ENCODE data around the gene LHFPL6. TPM values are rescaled to one million over a fixed set of nuclear protein-coding genes. Genes with fewer than 3 reads are reported as not detected.
A peak's percentile ranks its signal among the peaks of the same experiment; 100 is the strongest.

The LHFPL6 gene
- total RNA-seq, 1 donor from 2014 or later = 63.7 TPM

DNA sequence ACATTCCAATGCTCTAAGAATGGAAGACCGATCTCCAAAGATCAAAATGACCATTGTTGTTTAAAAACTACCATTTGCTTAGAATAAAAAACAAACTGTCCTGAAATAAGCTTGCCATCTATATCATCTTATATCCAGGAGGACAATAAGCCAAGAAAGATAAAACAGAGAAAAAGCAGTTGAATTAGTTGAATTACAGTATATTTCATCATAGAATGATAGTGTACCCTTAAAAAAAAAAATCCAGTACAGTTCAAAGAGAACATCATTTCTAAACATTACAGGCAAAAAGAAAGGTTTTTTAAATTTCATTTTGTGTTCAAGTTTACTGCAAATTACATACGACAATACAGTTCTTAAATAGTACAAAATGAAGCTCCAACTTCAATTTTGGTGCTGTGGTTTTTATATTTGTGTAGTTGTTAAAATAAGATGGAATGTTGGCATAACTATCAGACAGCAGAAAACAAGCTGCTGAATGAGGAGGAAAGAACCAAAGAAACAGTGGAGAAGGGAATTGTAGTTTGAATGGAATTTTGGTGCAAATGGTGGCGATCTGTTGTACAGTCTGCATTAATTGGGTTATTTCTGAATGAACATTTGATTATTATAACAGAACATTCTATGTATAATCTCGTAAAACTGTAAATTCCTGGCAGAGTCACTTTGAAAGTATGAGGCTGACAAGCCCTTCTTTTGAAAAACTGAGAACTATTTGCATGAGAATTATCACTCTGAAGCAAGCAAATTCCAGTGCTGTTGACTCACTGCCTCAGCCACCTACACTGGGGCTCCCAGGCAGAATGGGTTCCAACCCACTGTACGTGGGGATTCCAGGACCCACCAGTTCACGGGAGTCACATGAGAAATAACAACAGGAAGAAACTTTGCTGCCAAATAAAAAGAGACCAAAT is 37.7 kb downstream of the LHFPL6 start:
- intact Hi-C loops (cut with DNase I) = no loop called here
- no peak for DNase-seq (ENCODE audit: missing footprints)
- no peak for ATAC-seq

DNA sequence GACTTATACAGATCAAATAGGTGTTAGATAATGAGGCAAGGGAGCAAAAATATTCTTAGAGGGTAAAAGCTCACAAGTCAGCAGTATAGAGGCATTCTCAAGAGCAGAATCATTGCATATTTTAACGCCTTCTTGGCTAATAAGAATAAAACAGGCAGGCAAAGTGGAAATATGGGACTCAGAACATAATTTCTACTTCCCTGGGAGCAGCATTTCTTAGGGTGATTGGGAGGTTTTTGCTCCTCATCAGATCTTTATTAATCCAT is 39.6 kb downstream of the LHFPL6 start:
- ATAC-seq (no peak), DNase-seq (ENCODE audit: missing footprints) (no peak)
- intact Hi-C loops (cut with DNase I) = no loop called here

DNA sequence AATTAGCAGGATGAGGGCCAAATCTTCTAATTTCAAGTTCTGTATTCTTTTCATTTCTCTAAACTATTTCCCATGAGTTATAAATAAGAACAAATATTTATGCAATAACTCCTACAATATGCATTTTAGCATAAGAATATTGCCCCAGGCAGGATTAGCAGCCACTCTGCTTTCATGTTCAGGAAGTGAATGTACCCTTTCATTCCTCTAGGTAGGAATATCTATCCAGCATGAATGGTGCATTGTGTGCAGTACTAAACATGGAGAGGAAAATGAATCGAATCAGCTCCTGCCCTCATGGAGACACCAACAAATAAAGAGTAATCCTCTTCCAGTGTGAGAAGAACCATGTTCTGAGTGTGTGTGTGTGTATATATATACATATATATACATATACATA is 41.0 kb downstream of the LHFPL6 start:
- ATAC-seq (no peak), DNase-seq (ENCODE audit: missing footprints) (no peak)
- intact Hi-C loops (cut with DNase I) = no loop called here

DNA sequence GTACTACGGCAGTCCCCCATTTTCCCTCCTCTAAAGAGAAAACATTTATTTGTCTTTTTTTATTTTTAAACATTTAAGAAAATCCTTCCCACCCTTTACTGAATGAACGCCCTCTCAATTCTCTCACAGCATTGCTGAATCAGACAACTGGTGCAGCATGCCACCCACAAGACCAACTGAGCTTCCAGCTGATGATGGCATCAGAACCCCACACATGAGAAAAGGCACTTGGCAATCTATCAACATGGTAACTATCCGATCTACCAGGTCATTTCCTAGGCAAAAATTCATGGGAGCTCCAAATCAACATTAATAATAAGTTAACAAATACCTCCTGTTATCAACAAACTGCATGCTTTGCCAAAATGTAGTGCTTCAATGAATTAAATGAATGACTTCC is 43.1 kb downstream of the LHFPL6 start:
- ATAC-seq (no peak), DNase-seq (ENCODE audit: missing footprints) (no peak)
- intact Hi-C loops (cut with DNase I) = no loop called here

DNA sequence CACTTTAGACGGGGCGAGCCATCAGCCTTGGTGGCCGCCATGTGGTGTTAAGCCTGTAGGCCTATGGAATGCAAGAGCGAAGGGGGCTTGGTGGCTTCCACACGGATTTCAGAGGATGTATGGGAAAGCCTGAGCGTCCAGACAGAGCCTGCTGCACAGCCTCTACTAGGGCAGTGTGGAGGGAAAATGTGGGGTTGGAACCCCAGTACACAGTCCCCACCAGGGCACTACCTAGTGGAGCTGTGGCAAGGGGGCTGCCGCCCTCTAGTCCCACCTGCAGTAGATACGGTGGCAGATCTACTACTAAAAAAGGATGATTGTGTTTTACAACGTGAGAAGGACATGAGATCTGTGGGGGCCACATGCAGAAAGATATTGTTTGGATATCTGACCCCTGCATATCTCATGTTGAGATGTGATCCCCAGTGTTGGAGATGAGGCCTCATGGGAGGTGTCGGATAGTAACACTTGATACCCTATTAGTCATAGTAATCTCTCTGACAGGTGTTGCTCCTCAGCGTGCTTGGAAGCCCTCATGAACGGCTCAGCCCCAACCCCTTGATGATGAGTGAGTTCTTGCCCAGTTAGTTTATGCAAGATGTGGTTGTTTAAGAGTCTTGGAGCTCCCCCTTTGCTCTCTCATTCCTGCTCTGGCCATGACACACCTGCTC is 45.6 kb downstream of the LHFPL6 start:
- peak; percentile 42 for ATAC-seq
- DNase-seq (ENCODE audit: missing footprints) = no peak
- intact Hi-C loops (cut with DNase I) = no loop called here

DNA sequence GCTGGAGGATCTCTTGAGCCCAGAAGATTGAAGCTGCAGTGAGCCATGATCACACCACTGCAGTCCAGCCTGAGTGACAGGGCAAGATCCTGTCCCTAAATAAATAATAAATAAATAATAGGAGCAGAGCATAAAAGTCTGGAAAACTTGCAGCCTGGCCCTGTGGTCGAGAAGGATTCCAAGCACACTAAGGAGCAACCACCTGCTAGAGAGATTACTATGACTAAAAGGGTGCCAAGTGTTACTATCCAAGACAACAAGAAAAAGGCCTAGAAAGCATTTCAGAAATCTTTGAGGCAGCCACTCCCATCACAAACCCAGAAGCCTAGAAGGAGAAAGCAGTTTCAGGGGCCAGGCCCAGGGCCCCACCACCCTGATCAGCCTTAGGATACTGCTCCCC is 46.1 kb downstream of the LHFPL6 start:
- DNase-seq (ENCODE audit: missing footprints) (no peak), ATAC-seq (peak; percentile 7)
- intact Hi-C loops (cut with DNase I) = no loop called here

DNA sequence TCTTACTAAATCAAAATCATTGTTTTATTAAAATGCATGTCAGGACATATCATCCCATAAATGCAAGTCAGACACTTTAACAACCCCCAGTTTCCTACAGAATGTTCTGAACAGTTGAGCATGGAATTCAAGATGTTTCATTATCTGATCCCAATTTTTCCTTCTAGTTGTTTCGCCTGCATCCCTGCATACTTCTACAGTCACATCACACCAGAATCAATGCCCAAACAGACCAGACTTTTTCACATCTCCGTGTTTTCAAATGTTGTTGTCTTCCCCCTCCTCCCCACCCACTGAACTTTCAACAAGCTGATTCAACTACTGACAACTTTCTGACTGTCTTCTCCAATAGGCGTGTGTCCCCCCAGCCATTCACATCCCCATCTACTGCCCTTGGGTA is 48.6 kb downstream of the LHFPL6 start:
- DNase-seq (ENCODE audit: missing footprints) (no peak), ATAC-seq (no peak)

DNA sequence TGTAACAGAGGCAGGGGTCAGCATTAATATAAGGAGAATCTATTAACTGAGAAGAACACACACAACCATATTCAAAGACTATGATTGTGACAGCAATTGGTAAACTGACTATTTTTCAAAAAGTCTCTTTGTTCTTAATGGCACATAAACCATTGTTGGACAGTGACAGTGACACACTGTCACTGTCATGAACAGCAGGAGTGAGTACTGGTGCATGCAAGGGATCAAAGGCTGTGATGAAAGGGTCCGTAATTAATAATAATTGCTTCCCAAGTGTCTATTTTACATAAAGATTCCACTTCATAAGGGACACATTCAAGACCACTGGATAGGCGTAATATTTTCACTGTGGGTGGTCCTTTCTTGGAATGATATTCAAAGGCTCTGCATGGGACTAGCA is 50.7 kb downstream of the LHFPL6 start:
- intact Hi-C loops (cut with DNase I) = no loop called here
- DNase-seq (ENCODE audit: missing footprints) (no peak), ATAC-seq (no peak)

More for the DNA sequence above, 48.6 kb downstream of the LHFPL6 start:
- intact Hi-C loops (cut with DNase I) = no loop called here

DNA sequence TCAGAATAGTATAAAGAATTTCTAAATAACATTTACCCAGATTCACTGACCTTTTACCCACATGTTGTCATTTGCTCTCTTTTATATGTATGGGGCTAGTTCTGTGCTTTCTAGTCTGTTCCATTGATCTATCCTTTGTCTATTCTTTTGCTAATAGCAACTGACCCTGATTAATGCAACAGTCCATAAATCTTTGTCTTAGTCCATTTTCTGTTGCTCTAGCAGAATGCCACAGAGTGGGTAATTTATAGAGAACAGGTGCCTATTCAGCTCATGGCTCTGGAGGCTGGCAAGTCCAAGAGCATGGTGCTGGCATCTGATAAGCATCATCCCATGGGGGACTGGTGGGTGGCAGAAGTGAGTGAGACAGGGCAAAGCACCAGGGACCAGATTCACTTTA is 52.1 kb downstream of the LHFPL6 start:
- ATAC-seq (no peak), DNase-seq (ENCODE audit: missing footprints) (no peak)
- intact Hi-C loops (cut with DNase I) = no loop called here

DNA sequence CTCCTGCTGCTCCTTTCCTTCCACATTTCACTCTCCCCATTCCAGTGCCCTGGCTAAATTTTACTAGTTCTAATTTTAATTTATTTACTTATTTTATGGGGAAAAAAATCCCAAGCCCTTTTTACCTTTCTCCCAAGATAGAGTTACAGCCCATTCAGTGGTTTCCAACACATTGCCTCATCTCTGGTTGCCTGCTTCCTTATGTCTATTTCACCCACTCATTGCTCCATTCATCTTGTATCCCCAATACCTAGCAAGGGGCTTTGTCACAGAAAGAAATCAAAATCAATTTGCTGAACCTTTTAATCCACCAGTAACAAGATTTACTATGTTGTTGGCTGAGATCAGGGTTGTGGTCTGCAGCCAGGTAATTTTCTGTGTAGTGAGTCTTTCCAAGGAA is 55.9 kb downstream of the LHFPL6 start:
- no peak for DNase-seq (ENCODE audit: missing footprints)
- no peak for ATAC-seq
- intact Hi-C loops (cut with DNase I) = no loop called here

DNA sequence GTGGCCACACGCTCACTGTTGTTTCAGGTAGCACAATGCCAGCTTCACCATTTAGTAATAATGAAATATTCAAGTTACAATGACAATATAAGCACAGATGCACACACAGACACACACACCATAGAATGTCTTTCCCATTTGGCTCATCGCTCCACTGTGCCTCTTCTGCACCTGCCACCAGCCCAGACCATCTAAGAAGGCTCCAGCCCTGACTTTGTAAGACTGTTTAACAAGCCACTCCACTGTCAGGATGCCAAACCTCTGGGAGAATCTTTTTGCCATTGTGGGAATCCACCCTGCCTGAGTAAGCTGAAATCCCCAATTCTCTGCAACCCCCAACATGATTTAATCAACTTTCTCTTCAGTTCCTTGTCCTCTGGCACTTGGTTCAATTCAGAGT is 60.6 kb downstream of the LHFPL6 start:
- intact Hi-C loops (cut with DNase I) = no loop called here
- DNase-seq (ENCODE audit: missing footprints) = no peak
- ATAC-seq = no peak

DNA sequence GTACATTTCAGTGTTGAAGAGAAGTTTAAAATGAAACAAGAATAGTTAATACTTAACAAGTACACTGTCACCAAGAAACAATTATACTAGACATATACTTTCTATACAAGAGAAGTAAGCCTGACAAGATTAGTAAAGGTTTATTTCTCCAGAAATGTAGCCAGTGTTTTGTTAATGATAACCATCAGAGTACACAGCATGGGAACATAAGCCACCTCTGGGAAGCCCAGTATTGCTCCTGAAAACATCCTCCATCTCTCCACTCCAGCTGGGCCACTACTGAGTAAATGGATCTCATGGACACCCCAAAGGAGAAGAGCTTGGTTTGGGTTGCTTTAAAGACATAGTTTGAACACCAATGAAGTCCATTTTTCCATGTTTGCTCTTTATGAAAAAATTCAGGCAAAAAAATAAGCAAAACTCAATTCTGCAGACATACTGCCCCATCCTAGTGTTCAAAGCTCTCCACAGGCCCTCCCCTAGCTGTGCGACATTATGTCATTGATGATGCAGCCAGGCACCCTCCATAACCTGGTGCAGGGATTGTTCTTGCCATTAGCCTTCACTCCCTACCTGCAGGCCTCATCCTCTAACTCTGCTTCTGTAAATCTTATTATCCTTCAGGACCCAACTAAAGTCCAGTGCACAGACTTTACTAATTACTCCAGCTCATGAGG is 61.9 kb downstream of the LHFPL6 start:
- ATAC-seq (no peak), DNase-seq (ENCODE audit: missing footprints) (no peak)
- intact Hi-C loops (cut with DNase I) = no loop called here

DNA sequence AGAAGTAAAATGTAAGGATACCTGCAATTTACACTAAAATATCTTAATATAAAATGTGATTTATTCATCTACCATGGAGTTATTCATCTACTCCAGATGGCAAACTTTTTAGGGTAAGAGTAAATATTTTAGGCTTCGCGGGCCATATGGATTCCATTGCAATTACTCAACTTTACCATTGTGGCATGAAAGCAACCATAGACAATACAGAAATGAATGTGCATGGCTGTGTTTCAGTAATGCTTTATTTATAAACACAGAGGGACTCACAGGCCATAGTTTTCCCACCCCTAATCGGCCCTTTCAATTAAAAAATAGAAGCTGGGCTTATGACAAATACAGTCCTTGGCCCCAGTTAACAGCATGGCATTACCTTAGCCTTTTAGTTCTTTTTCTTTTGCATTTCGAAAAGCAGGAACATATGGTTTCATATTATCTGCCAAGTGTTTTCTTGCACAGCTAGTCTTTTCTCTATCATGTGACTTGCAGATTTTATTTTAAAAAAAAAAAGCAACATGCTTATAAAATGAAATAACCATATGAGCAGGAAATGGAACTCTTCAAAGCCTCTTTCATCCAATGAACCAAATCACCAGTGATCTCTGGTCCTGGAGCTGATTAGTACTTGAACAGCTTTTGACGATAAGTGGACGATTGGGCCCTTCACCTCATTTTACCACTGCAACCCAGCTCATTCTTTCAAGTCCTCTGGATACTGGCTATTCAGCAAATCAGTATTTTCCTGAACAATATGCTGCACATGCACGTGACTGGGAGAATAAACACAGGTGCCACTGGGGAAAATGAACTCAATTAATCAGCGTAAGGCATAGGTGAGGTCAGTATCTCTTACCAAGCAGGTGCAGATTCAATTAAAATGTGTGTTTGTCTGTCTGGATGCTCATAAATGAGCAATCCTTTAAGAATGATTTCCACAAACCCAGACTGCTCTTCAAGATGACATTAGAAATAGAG is 63.9 kb downstream of the LHFPL6 start:
- no peak for ATAC-seq
- no peak for DNase-seq (ENCODE audit: missing footprints)
- intact Hi-C loops (cut with DNase I) = loop anchor here (5.0 kb wide), 1 partner anchor 43 kb away; no protein-coding TSS in a partner anchor

DNA sequence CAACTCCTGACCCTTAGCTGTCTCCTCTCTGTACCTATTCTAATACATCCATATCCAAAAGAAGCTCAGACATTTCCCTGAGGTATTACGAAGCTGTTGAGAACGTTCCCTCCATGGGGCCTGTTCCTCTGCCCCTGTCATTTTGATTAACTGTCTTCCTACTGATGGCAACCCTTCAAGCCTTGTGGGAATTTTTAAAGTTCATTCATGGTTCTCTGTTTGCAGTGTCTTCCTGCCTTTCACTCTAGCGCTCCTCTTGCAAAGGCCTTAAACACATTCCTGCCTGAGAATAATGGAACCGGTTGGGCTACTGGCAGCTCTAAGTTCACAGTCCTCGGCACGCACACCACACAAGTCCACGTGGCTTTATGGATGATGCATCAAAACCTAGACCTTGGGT is 66.1 kb downstream of the LHFPL6 start:
- intact Hi-C loops (cut with DNase I) = loop anchor here (5.0 kb wide), 1 partner anchor 45 kb away; no protein-coding TSS in a partner anchor
- no peak for ATAC-seq
- DNase-seq (ENCODE audit: missing footprints) = no peak

DNA sequence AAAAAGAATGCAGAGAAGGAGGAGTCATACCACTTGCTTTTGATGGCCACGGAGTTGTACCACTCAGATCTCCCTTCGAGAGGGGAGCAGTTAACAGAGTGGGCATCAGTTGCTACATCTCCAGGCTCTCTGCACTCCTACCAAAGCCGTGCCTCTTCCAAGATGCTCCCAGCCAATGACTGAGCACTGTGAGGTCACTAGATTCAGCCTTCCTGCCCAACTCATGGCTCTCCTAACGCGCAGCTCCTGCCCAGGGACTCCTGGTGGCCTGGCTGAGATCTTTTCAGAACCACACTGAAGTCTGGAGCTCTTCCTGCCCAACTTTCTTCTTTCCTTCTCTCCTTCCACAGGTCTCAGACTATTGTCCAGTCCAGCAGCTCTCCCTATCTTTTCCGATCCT is 66.7 kb downstream of the LHFPL6 start:
- no peak for DNase-seq (ENCODE audit: missing footprints)
- intact Hi-C loops (cut with DNase I) = loop anchor here (5.0 kb wide), 1 partner anchor 46 kb away; no protein-coding TSS in a partner anchor

DNA sequence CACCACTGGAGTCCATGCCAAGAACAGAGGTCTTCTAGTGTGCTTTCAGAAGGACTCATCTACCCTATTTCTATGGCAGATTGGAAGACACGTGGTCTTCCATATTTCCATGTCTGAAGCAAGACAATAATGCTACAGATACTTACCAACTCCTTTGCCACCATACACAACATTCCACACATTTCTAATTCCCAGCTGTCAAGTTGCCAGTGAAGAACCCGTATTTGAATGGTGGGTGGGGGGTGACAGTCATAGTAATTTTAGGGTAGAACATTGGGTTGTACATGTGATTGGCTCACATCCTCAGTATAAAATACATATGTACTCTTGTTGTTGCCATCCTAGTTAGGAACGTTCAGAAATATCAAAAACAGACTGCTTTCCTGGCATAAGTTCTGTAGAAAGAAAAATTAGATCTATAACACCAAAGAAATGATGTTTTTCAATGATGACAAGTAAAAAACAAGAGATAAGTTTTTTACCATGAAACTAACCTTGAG is 69.3 kb downstream of the LHFPL6 start:
- intact Hi-C loops (cut with DNase I) = no loop called here
- DNase-seq (ENCODE audit: missing footprints) (no peak), ATAC-seq (no peak)

More for the DNA sequence above, 66.7 kb downstream of the LHFPL6 start:
- no peak for ATAC-seq

DNA sequence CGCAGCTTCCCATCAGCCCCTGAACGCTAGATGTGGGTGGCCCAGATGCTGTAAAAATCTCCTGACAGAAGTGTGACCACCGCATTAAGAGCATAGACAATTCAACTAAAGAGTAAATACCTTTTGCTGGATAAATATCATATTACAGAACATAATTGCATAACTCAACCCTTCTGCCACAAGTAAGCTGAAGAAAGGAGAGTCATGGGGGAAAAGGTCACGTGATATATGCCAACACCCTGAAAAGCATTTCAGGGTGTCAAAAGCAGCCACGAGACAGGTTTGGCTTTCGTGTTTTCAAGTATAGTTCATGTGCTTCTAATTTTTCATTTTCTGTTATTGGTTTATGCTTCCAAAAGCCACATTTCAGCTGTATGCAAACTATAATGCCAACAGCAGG is 71.3 kb downstream of the LHFPL6 start:
- ATAC-seq = no peak
- intact Hi-C loops (cut with DNase I) = no loop called here

DNA sequence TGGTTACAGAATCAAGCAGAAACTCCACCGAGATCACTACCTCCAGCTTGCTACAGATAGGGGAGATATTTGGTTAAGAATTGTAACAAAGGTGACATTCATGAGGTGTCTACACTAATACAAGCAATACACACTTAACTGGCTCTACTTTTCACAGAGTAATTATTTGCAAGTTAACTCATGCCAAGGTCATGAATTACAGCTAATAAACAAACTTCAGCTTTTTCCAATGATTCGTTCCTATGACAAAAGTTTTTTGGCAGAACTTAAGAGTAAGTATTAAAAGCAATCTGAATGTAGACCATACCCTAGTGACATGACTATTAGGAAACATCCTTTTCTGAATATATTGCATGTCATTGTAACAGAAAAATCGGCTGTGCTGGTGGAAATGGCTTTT is 72.1 kb downstream of the LHFPL6 start:
- DNase-seq (ENCODE audit: missing footprints) (no peak), ATAC-seq (peak; percentile 12)
- intact Hi-C loops (cut with DNase I) = no loop called here

More for the DNA sequence above, 71.3 kb downstream of the LHFPL6 start:
- DNase-seq (ENCODE audit: missing footprints) = no peak

DNA sequence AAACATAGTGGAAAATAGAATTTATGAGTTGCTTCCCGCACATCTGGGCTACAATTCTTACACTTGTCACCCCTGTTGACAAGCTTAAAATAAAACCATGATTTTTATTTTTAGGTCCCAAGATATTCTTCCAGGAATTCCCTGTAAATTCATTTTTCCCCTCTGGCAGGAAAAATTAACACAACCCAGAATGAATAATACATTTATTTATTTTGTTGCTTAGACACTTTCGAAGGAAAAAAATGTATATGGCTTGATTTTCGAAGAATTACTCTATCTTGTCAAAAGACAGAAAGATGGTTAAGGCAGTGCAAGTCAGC is 74.4 kb downstream of the LHFPL6 start:
- intact Hi-C loops (cut with DNase I) = loop anchor here (5.0 kb wide), 1 partner anchor 74 kb away; the partner anchor contains the start of gene LHFPL6
- no peak for DNase-seq (ENCODE audit: missing footprints)
- no peak for ATAC-seq

Data from Right ventricle myocardium inferior (tissue), 1 donor.